Neural crest cell (in vitro differentiated cells): ENCODE data around the gene SFT2D3. TPM values are rescaled to one million over a fixed set of nuclear protein-coding genes. Genes with fewer than 3 reads are reported as not detected.

Experiments
- DNase-seq: peaks from one replicate; pipeline ENCODE4 v3.0.0; 2021; ENCODE audit warnings: low read depth, mixed read lengths, low spot score
- H3K27ac Mint-ChIP-seq: one replicate; pipeline ENCODE4 v1.8.0; 2021; ENCODE audit warnings: mild to moderate bottlenecking, mixed read lengths; ENCODE audit not compliant: unreplicated experiment
- H3K27me3 Mint-ChIP-seq: 2 replicates; pipeline ENCODE4 v1.8.0; 2021; ENCODE audit warnings: low read depth, mild to moderate bottlenecking, mixed read lengths
- H3K36me3 Mint-ChIP-seq: 2 replicates; pipeline ENCODE4 v1.8.0; 2021; ENCODE audit warnings: low read depth, mild to moderate bottlenecking, mixed read lengths
- H3K4me1 Mint-ChIP-seq: 2 replicates; pipeline ENCODE4 v1.8.0; 2021; ENCODE audit warnings: mixed read lengths
- H3K4me3 Mint-ChIP-seq: one replicate; pipeline ENCODE4 v1.8.0; 2021; ENCODE audit warnings: mild to moderate bottlenecking, mixed read lengths
- H3K9me3 Mint-ChIP-seq: 2 replicates; pipeline ENCODE4 v1.8.0; 2021; ENCODE audit warnings: mixed read lengths
- total RNA-seq: library from RNA; stranded (reverse); gene quantifications from 2 replicates; pipeline ENCODE4 v1.2.1, GENCODE V29; 2021
- TF ChIP-seq, protein P1 (sequence below): fragments of 200-600 bp; sonication (generic); conservative IDR thresholded peaks from 2 replicates; pipeline ENCODE4 v1.5.0; 2021; ENCODE audit warnings: antibody characterized with exemption, mild to moderate bottlenecking

The SFT2D3 gene
- total RNA-seq, 1 donor from 2014 or later, result 18.8 TPM

DNA sequence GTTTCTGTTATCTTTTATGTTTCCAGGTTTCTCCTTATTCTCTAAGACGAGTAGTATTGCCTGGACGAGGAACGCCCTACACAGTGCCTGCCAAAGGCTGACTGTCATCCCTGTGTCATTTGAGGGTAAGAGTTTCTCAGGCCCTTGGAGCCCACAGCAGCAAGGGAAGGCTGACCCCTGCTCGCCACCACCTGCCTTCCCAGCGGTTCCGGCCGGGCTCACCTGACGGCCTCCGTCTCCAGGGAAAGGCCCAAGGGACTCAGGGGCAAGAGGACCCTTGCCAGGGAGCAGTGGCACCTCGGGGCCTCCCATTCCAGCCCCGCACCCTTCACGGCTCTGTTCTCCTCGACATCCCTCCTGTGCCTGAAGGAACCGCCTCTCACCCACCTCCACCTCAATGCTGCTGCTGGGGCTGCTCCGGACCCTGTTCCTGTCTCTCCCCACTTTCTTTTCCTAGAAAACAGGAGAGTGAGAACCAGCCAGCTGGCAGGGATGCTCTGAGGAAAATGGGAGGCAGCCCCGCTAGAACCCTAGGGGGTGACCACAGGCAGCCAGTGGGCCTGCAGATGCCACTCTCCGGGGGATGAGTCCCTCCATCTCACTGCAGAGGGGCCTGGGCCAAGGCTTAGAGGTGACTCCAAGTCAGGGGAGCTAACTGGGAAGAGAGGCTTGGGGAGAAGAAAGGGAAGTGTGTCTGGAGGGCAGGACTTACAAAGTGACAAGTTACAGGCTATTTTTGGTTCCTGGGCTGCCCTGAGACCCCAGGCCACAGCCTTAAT is 27.8 kb upstream of the SFT2D3 start:
- DNase-seq, result no peak
- peaks cover 11% of the 10 kb centered on the region for H3K4me1 Mint-ChIP-seq
- H3K27ac Mint-ChIP-seq, result no peak overlapping the region
- TF ChIP-seq, protein P1, sequence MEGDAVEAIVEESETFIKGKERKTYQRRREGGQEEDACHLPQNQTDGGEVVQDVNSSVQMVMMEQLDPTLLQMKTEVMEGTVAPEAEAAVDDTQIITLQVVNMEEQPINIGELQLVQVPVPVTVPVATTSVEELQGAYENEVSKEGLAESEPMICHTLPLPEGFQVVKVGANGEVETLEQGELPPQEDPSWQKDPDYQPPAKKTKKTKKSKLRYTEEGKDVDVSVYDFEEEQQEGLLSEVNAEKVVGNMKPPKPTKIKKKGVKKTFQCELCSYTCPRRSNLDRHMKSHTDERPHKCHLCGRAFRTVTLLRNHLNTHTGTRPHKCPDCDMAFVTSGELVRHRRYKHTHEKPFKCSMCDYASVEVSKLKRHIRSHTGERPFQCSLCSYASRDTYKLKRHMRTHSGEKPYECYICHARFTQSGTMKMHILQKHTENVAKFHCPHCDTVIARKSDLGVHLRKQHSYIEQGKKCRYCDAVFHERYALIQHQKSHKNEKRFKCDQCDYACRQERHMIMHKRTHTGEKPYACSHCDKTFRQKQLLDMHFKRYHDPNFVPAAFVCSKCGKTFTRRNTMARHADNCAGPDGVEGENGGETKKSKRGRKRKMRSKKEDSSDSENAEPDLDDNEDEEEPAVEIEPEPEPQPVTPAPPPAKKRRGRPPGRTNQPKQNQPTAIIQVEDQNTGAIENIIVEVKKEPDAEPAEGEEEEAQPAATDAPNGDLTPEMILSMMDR, result no peak
- H3K4me3 Mint-ChIP-seq, result peak overlapping the region; percentile 84
- H3K9me3 Mint-ChIP-seq, result no peaks in the 10 kb centered on the region
- H3K27me3 Mint-ChIP-seq, result peaks cover 75% of the 10 kb centered on the region
- H3K36me3 Mint-ChIP-seq, result no peaks in the 10 kb centered on the region

GRCh38 chr2:127674241-127675209 is 26.8 kb upstream of the SFT2D3 start:
- peak overlapping the region; percentile 84 for H3K4me3 Mint-ChIP-seq

DNA sequence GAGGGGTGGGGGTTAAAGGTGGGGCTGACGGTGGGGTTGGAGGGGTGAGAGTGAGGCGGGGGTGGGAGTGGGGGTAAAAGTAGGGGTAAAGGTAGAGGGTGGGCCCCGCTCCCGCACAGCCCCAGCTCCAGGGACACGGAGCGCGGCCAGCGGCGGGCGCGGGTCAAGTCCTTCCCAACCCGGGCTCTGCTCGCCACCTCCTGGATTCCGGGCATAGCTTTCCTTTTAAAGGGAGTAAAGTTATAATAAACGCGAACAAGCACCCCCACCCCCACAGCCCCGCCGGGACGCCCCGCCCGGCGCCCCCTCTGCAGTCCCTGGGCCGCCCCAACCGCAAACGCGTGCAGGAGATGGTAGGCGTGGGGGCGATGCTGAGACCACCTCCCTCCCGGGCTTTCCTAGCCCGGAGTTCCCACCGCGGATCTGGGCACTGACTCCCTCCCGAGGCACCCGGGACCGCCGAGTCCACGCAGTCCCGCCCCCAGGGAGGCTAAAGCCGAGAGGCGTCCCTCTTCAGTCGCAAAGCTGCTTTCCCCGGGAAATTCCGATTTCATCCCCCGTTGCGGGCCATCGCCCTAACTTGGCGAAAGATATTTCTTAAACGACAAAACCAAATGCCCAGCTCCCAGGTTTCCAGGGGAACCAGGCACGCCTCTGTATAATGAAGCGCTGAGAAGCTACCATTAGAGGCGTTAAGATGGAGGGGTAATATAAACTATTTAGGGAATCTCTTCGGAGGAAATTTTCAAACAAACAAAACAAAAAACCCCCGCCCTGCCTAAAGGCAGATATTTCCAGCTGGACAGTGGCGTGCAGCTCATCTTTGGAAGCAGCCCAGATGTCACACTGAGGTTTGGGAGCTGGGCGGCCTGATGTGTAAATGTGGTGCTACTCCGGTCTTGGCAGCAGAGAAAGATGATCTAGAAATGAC is 25.7 kb upstream of the SFT2D3 start, which contains the start of gene LIMS2:
Gene LIMS2 (minus strand): TSS at position 200 of the 931 bp plus-strand sequence. CDS start 506 bp downstream, outside the sequence.
- TF ChIP-seq, protein P1, result no peak
- Mint-ChIP-seq H3K27me3 (peaks cover 67% of the 10 kb centered on the region), H3K4me1 (peaks cover 11% of the 10 kb centered on the region)

More at GRCh38 chr2:127674241-127675209, 26.8 kb upstream of the SFT2D3 start:
- TF ChIP-seq, protein P1, result no peak
- peaks cover 77% of the 10 kb centered on the region for H3K27me3 Mint-ChIP-seq
- no peak for DNase-seq
- no peaks in the 10 kb centered on the region for H3K36me3 Mint-ChIP-seq
- peaks cover 11% of the 10 kb centered on the region for H3K4me1 Mint-ChIP-seq
- H3K9me3 Mint-ChIP-seq, result no peaks in the 10 kb centered on the region
- no peak overlapping the region for H3K27ac Mint-ChIP-seq

DNA sequence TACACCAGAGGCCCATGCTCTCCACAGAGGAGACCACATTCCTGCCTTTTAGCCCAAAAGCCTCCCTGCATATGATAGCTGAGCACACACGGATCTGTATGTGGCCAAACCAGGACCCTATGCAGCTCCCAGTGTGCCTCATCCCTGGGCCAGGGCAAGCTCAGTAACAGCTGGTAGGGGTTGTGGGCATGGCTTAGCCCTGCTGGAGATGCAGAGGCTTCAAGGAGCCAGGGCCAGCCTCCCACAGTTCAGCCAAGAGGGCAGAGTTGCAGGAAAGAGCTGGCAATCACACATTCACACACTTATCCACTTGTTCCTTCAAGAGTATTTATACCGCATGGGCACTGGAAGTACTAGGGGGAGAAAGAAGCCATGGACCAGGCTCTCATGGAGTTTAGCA is 24.4 kb upstream of the SFT2D3 start:
- Mint-ChIP-seq H3K27ac (no peak overlapping the region), H3K36me3 (no peaks in the 10 kb centered on the region), H3K9me3 (no peaks in the 10 kb centered on the region), H3K4me3 (peak overlapping the region; percentile 25), H3K4me1 (peaks cover 11% of the 10 kb centered on the region), H3K27me3 (peaks cover 59% of the 10 kb centered on the region)
- no peak for DNase-seq
- TF ChIP-seq, protein P1, result no peak

More for the DNA sequence above, 25.7 kb upstream of the SFT2D3 start, which contains the start of gene LIMS2:
- Mint-ChIP-seq H3K27ac (no peak within 1 kb of the TSS), H3K36me3 (no peaks in the 10 kb centered on the region), H3K4me3 (peak within 1 kb of the TSS; percentile 91), H3K9me3 (no peaks in the 10 kb centered on the region)
- DNase-seq, result no peak
